HuH-7 (cell line): Measurements from ENCODE around the gene MRTFB.
"Not testable (repeated sequence)": the region's sequence is repeated elsewhere in the genome, so short reads cannot be mapped to it uniquely, and the experiment has no call there.

Experiments
- DNase-seq: peaks from one replicate; pipeline ENCODE4 v3.0.0; 2011; ENCODE audit warnings: low spot score

MRTFB gene, protein sequence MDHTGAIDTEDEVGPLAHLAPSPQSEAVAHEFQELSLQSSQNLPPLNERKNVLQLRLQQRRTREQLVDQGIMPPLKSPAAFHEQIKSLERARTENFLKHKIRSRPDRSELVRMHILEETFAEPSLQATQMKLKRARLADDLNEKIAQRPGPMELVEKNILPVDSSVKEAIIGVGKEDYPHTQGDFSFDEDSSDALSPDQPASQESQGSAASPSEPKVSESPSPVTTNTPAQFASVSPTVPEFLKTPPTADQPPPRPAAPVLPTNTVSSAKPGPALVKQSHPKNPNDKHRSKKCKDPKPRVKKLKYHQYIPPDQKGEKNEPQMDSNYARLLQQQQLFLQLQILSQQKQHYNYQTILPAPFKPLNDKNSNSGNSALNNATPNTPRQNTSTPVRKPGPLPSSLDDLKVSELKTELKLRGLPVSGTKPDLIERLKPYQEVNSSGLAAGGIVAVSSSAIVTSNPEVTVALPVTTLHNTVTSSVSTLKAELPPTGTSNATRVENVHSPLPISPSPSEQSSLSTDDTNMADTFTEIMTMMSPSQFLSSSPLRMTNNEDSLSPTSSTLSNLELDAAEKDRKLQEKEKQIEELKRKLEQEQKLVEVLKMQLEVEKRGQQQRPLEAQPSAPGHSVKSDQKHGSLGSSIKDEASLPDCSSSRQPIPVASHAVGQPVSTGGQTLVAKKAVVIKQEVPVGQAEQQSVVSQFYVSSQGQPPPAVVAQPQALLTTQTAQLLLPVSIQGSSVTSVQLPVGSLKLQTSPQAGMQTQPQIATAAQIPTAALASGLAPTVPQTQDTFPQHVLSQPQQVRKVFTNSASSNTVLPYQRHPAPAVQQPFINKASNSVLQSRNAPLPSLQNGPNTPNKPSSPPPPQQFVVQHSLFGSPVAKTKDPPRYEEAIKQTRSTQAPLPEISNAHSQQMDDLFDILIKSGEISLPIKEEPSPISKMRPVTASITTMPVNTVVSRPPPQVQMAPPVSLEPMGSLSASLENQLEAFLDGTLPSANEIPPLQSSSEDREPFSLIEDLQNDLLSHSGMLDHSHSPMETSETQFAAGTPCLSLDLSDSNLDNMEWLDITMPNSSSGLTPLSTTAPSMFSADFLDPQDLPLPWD

GRCh38 chr16:14070877-14071575 lies at the start of gene MRTFB:
Gene MRTFB (plus strand): TSS chr16:14071319. CDS start chr16:14140607, 69,288 bp downstream.
- peak; percentile 84 for DNase-seq

GRCh38 chr16:14023526-14023925 lies 47.6 kb upstream of the MRTFB start:
- DNase-seq: not testable (repeated sequence)

- no peak for DNase-seq
Measured at GRCh38 chr16:14024283-14024682, 46.8 kb upstream of the MRTFB start.

DNA sequence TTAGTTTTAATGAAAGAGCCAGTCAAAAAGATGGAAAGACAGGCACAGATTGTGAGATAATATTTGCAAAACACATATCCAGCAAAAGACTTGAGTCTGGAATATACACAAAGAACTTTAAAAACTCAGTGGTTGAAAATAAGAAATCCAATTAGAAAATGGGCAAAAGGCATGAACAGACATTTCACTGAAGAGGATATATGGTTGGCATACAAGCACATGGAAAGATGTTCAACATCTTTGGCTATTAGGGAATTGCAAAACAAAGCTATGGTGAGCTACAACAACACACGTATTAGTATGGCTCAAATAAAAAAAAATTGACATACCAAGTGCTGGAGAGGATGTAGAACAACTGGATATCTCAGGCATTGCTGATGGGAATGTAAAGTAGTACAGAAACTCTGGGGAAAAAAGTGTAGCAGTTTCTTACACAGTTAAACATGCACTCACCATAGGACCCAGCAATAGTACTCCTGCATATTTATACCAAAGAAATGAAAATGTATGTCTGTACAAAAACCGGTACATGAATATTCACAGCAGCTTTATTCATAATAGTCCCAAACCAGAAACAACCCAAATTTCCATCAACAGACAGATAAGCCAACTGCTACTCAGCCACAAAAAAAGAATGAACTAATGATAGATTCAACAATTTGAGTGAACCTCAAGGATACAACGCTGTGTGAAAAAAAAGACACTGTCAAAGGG lies 44.4 kb upstream of the MRTFB start:
- DNase-seq: no peak

GRCh38 chr16:14028202-14028601 lies 42.9 kb upstream of the MRTFB start:
- DNase-seq: no peak

- DNase-seq: no peak
Measured at GRCh38 chr16:14029658-14030057, 41.5 kb upstream of the MRTFB start.

- DNase-seq: no peak
Measured at GRCh38 chr16:14035092-14035491, 36.0 kb upstream of the MRTFB start.

DNA sequence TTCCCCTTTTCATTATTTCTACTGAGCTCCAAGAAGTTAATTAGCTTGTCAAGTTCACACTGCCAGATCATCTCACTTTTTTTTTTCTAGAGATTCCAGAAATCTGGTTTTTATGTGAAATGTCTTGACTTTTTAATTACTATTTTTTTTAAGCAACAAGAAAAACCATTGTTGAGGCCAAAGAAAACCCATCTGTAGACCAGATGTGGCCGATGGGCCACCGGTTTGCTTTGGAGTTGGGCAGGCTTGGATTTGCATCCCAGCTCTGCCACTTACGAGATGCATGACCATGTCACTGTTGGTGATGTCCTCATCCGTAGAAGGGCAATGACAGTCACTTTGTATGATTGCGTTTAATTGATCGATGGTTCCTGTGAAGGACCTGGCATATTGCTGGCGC lies 34.2 kb upstream of the MRTFB start:
- no peak for DNase-seq

GRCh38 chr16:14037960-14038359 lies 33.2 kb upstream of the MRTFB start:
- DNase-seq: no peak

GRCh38 chr16:14041164-14041563 lies 30.0 kb upstream of the MRTFB start:
- no peak for DNase-seq

GRCh38 chr16:14042706-14043105 lies 28.4 kb upstream of the MRTFB start:
- no peak for DNase-seq

- DNase-seq: no peak
Measured at GRCh38 chr16:14043278-14043677, 27.8 kb upstream of the MRTFB start.

DNA sequence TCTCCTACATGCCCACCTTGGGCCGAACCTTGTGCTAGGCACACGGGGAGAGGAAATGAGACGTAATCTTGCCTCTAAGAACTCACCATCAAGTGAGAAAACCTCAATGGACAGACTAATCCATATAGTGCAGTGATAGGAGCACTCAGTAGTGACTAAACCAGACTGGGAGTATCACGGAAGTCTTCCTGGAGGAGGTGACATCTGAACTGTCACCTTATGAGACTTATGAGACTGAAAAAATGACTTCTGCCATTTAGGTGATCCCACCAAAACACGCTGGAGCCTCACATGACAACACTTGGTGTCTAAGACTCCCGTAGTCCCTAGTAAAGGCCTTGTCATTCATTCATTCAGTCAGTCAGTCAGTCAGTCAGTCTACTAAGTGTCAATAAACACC lies 27.3 kb upstream of the MRTFB start:
- DNase-seq: no peak

- DNase-seq: not testable (repeated sequence)
Measured at GRCh38 chr16:14047121-14047859, 23.8 kb upstream of the MRTFB start.

DNA sequence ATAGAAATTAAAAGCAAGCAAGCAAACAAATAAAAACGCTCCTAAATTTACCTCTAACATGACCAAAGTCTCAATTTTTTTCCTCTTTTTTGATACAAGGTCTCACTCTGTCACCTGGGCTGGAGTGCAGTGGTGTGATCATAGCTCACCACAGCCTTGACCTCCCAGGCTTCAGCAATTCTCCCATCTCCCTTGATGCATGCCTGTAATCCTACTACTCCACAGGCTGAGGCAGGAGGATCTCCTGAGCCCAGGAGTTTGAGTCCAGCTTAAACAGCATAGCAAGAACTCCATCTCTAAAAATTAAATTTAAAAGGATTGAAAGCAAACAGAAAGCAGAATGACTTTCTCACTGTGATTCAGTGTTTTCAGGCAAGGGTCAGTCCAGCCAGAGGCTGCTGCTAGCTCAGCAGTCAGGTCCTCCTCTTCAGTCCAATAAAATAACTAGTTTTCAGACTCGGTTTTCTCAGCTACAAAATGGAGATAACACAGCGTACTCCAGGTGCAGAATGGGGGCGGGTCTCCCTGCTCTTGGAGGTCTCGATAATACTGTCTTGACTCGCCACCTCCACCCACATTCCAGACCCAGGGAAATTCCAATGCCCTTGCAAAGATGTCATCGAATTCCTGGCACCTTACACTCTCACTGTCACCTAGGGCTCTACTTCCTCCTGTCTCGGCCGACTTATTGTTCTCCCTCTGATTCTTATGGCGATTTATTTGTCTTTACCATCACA lies 20.7 kb upstream of the MRTFB start:
- DNase-seq: no peak

GRCh38 chr16:14051103-14051729 lies 19.9 kb upstream of the MRTFB start:
- DNase-seq: no peak

- no peak for DNase-seq
Measured at GRCh38 chr16:14056970-14057369, 14.1 kb upstream of the MRTFB start.

- no peak for DNase-seq
Measured at GRCh38 chr16:14057878-14058382, 13.2 kb upstream of the MRTFB start.

DNA sequence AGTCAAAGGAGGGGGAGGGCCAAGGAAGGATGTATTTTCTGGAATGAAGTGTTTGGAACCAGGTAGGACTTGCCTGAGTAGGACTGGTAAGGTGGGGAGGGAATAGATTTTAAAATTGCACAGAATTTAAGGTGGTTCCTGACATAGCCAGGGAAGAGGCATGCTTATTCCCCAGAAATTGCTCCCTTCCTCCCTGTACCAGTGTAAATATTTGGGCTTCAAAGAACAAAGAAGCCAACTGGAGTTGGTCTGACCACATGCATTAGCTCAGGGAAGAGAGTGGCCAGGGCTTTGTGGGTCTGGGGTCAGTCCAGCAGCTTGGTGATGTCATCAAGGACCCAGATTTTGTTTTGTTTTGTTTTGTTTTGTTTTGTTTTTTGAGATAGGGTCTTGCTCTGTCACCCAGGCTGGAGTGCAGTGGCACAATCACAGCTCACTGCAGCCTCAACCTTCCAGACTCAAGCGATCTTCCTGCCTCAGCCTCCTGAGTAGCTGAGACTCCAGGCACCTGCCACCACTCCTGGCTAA lies 9.3 kb upstream of the MRTFB start:
- no peak for DNase-seq
